Nephron progenitor cell (in vitro differentiated cells): ENCODE results near the gene PDCD1LG2.
"Not testable (repeated sequence)": the region's sequence is repeated elsewhere in the genome, so short reads cannot be mapped to it uniquely, and the experiment has no call there.

Experiments
- DNase-seq: peaks from one replicate; pipeline ENCODE4 v3.0.0; 2021
- H3K27ac Mint-ChIP-seq: 2 replicates; pipeline ENCODE4 v1.8.0; 2021; ENCODE audit warnings: mild to moderate bottlenecking, moderate library complexity, mixed read lengths
- H3K27me3 Mint-ChIP-seq: 2 replicates; pipeline ENCODE4 v1.8.0; 2021; ENCODE audit warnings: mild to moderate bottlenecking, low read depth, mixed read lengths; ENCODE audit not compliant: poor library complexity
- H3K36me3 Mint-ChIP-seq: 2 replicates; pipeline ENCODE4 v1.8.0; 2021; ENCODE audit warnings: low read depth, mixed read lengths
- H3K4me1 Mint-ChIP-seq: 2 replicates; pipeline ENCODE4 v1.8.0; 2021; ENCODE audit warnings: mixed read lengths
- H3K4me3 Mint-ChIP-seq: 2 replicates; pipeline ENCODE4 v1.8.0; 2021; ENCODE audit warnings: mild to moderate bottlenecking, moderate library complexity, mixed read lengths
- H3K9me3 Mint-ChIP-seq: 2 replicates; pipeline ENCODE4 v1.8.0; 2021; ENCODE audit warnings: mild to moderate bottlenecking, moderate library complexity, mixed read lengths
- CTCF ChIP-seq: fragments of 200-600 bp; sonication (generic); IDR thresholded peaks from 2 replicates; pipeline ENCODE4 v1.5.0; 2021; ENCODE audit warnings: antibody characterized with exemption

Gene PDCD1LG2

GRCh38 chr9:5489630-5490490 is 20.5 kb upstream of the PDCD1LG2 start:
- DNase-seq: no peak
- peaks cover 10% of the 10 kb centered on the region for H3K27me3 Mint-ChIP-seq
- H3K4me1 Mint-ChIP-seq: no peaks in the 10 kb centered on the region
- peaks cover 4% of the 10 kb centered on the region for H3K9me3 Mint-ChIP-seq
- H3K4me3 Mint-ChIP-seq: no peak overlapping the region
- no peak for TF ChIP-seq CTCF
- H3K27ac Mint-ChIP-seq: peak overlapping the region; percentile 34
- H3K36me3 Mint-ChIP-seq: no peaks in the 10 kb centered on the region

- peaks cover 7% of the 10 kb centered on the region for H3K27me3 Mint-ChIP-seq
- no peak for TF ChIP-seq CTCF
- H3K4me1 Mint-ChIP-seq: no peaks in the 10 kb centered on the region
- DNase-seq: no peak
- no peak overlapping the region for H3K27ac Mint-ChIP-seq
- no peak overlapping the region for H3K4me3 Mint-ChIP-seq
- no peaks in the 10 kb centered on the region for H3K36me3 Mint-ChIP-seq
- H3K9me3 Mint-ChIP-seq: peaks cover 4% of the 10 kb centered on the region
Measured at GRCh38 chr9:5492965-5493678, 17.2 kb upstream of the PDCD1LG2 start.

- no peak for DNase-seq
- Mint-ChIP-seq H3K4me1 (no peaks in the 10 kb centered on the region), H3K36me3 (no peaks in the 10 kb centered on the region), H3K9me3 (peaks cover 4% of the 10 kb centered on the region), H3K27ac (peak overlapping the region; percentile 30), H3K27me3 (peaks cover 9% of the 10 kb centered on the region), H3K4me3 (no peak overlapping the region)
- TF ChIP-seq CTCF: no peak
Measured at GRCh38 chr9:5493679-5494511, 16.4 kb upstream of the PDCD1LG2 start.

- H3K36me3 Mint-ChIP-seq, H3K9me3 Mint-ChIP-seq, DNase-seq, H3K4me3 Mint-ChIP-seq, H3K27ac Mint-ChIP-seq, H3K27me3 Mint-ChIP-seq, H3K4me1 Mint-ChIP-seq: not testable (repeated sequence)
Measured at GRCh38 chr9:5494765-5495164, 15.6 kb upstream of the PDCD1LG2 start.

- H3K4me1 Mint-ChIP-seq: no peaks in the 10 kb centered on the region
- no peak overlapping the region for H3K27ac Mint-ChIP-seq
- H3K27me3 Mint-ChIP-seq: peaks cover 6% of the 10 kb centered on the region
- H3K4me3 Mint-ChIP-seq: no peak overlapping the region
- no peak for TF ChIP-seq CTCF
- no peaks in the 10 kb centered on the region for H3K36me3 Mint-ChIP-seq
- H3K9me3 Mint-ChIP-seq: peaks cover 8% of the 10 kb centered on the region
- no peak for DNase-seq
Measured at GRCh38 chr9:5499157-5499556, 11.2 kb upstream of the PDCD1LG2 start.

- peaks cover 14% of the 10 kb centered on the region for H3K9me3 Mint-ChIP-seq
- no peaks in the 10 kb centered on the region for H3K36me3 Mint-ChIP-seq
- H3K27me3 Mint-ChIP-seq: peaks cover 6% of the 10 kb centered on the region
- H3K27ac Mint-ChIP-seq: no peak overlapping the region
- TF ChIP-seq CTCF: no peak
- no peak overlapping the region for H3K4me3 Mint-ChIP-seq
- H3K4me1 Mint-ChIP-seq: no peaks in the 10 kb centered on the region
- no peak for DNase-seq
Measured at GRCh38 chr9:5499889-5500398, 10.4 kb upstream of the PDCD1LG2 start.
